HG03066 (cell line): ENCODE results near the gene PLAGL2.
"Not testable (repeated sequence)": the region's sequence is repeated elsewhere in the genome, so short reads cannot be mapped to it uniquely, and the experiment has no call there.

Experiments used
- ATAC-seq: cut with Tn5 transposase; IDR thresholded peaks from one replicate; pipeline ENCODE4 v1.9.1; 2021; ENCODE audit warnings: low read depth; ENCODE audit not compliant: unreplicated experiment

The PLAGL2 gene

DNA sequence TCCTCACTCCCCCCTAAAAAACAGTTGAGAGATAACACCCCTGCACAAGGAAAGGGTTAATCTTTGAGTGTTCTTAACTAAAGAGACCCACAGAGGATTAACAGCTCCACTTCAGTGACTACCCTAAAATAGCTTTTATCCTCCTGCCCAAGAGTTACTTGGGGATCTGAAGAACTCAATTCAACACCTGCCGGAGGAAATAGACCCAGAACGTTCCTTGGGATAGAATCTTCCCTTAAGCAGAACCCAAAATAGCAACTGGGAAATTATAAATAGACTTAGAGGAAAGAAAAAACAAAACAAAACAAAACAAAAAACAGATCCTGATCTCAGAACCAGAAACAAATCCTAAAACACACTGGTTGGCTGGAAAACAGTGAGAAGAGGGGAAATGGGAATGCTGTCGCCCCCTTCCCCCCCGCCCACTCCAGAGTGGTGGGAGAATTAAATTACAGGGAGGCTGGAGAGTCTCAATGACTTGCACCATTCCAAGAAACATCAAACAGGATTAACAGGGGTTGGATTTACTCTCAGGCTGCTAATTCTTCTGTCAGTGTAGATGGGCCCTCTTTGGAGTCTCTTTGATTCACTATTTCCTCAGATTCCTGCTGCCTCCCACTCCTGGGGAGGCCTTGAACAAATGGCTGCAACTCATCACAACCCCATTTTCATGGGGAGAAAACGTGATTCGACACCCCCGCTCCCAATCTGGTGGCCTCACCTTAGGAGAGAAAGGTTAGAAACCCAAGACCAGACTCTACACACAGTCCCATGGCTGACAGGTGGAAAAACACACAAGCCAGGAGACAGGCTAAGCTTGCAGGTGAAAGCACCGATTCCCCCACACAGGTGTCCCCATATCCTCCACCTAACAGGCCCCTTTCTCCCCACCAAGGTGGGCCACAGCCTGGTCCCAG, 1.4 kb downstream of the PLAGL2 start:
- ATAC-seq: no peak

DNA sequence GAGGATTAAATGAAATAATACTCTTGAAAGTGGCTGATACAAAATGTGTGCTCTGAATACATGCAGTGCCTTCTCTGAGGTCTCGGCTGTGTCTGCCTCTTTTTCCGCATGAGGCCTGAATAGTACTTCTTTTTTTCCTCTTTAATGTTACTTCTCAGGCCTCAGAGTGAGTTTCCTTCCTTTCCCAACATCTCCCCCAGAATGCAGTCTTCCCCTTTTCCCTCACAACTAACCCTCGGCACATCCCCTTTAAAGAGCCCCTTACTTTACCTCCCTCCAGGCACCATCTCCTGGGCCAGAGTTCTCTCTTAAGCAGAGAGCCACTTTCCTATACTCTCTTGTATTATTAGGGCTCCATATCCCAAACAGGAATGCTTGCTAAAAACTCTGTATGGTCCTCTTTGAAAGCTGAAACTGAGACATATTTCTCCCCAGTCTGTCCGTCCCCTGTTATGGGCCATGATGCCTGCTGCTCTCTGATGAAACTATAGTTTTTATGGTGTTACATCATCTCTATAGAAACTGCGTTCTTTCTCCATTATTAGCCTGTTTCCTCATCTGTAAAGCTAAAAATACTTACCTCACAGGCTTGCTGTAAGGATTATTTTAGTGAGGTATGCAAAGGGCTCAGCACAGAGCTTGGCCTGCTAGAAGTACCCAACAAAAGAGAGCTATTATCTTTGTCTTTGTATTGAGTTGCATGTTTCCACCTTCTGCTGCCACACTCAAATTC, 2.3 kb downstream of the PLAGL2 start:
- no peak for ATAC-seq

DNA sequence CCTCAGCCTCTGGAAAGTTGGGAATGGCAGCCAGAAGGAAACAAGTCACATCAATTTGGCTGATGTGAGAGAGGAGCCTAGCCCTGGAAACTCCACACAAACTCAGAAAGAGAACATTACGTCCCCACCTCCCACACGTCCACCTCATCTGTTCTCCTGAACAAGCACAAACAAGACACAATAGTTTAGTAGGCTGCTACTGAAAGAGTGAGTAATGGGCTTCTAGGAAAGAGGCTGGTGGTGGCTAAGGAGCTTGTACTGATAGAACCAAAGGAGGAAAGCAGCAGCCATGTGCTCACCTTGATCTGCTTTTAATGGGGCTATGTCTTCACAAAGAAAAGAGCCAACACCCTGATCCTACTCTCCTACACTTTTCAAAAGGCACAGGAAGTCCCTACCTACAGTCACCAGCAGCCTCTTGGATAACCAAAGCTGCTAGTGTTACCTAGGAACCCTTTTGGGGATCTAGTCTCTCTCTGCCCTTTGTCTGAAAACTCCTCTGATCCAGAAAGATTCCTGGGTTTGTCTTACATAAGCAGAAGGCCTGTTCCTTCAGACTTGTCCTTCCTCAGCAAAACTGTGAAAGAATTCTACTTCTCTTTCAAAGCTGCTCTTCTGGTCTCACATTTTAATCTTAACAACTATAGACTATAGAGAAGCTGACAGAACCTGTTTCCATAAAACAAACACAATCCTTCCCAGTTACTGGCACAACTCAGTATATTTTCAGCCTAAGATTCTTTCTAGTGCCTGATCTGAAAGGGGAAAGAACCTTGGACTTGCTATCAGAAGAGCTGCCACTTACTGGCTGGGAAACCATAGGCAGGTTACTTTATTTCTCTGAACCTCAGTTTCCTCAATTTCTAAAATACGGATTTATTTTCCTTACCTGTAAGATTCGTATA, 3.1 kb downstream of the PLAGL2 start:
- ATAC-seq: no peak

DNA sequence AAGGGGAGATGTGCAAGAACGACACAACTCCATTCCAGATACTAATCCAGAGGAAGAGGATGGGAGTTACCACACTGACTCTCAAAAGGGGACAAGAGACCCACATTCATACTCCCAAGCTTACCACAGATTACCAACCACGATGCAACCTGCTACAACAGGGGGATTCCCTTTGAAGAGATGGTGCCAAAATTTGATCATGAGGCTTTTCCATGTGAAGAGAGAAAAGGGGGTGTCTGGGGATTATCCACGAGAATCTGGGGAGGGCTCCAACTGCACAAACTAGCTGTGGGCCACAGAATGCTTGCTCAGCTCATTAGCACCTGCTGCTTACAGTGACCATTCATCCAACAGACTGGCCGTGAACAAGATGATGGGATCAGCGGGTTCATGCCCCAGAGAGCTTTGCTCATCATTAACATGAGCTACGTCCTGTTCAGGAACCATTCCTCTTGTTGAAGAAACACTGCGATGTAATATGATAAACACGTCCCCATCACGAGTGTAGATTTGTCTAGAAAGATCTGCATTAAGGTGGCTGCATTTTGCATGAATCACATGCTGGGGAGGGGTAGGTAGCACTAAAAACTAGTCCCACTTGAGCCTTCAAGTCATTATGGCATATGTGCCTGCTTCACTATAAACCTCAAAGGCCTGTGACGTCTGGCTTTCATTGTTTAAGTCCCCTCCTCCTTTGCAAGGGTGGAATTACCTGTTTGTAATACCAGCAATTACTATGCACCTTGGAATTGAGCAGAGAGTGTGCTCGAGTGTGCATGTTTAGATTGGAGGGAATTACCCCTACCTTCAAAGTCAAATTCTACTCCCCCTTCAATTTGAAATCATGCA, 4.0 kb downstream of the PLAGL2 start:
- no peak for ATAC-seq

DNA sequence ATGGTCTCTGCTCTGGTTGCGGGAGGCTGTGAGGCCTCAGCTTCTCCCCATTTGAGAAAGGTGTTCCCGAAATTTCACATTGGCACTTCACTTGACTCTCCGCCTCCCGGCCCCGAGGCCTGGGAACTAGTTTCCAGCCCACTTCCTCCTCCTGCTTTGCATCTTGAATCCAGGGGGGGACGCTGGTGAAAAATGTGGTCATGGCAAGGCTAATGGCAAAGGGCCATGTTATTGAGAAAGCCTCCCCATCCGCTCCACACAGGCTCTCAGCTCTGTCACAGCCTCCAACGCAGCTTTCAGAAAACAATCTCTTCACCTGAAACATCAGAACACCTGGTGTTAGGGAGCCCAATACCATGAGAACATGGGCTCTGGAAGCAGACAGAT, 5.6 kb downstream of the PLAGL2 start:
- ATAC-seq: no peak

DNA sequence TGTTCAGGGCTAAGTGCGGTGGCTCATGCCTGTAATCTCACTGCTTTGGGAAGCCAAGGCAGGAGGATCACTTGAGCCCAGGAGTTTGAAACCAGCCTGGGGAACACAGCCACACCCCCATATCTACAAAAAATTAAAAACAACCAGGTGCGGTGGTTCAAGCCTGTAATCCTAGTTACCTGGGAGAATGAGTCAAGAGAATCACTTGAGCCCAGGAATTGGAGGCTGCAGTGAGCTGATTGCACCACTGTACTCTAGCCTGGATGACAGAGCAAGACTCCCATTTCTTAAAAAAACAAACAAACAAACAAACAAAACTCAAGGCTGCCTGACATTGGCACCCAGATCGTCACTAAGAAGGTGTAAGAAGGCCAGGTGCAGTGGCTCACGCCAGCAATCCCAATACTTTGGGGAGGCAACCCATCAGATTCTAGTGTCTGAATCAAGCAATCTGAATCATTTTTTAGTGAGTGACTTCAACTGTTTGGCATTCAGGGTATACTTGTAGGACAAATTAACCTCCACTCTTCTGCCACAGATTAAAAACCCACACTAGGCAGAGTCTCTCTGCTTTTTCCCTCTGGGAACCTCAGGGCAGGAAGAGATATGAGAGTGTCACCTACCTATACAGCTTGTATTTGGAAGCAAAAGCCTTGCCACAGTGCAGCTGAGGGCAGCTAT, 6.1 kb downstream of the PLAGL2 start:
- no peak for ATAC-seq

DNA sequence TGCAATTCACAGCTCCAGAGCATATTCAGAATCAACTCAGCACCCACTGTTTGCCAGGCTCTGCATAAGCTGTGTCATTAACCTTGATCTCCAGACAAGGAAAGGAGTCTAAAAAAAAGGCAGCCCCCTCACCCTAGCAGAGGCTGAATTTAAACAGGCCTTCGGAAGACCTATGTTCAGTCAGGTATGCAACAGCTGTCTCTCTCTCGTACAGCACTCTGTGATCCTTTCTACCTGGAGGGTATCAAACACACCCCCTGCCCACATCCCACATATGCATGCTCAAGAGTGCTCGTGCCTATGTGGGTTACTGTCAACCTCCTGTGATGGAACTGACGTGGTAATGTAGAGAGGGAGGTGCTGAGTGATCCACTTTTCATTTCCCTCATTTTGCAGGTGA, 8.5 kb downstream of the PLAGL2 start:
- ATAC-seq: no peak

DNA sequence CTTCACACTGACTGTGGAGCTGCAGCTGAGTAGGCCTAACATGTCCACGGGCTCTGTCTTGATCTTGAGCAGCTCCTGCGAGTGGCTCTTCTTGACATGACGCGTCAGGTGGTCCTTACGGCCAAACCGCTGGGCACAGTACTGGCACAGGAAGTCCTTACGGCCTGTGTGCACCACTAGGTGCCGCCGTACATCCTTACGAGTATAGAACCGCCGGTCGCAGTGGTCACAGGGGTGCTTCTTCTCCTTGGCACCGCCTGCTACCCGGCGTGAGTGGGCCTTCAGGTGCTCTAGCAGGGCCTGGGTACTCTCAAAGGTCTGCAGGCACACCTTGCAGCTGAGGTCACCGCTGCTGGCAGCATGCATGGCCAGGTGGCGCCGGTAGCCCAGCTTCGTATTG, 10.4 kb downstream of the PLAGL2 start:
- not testable (repeated sequence) for ATAC-seq

DNA sequence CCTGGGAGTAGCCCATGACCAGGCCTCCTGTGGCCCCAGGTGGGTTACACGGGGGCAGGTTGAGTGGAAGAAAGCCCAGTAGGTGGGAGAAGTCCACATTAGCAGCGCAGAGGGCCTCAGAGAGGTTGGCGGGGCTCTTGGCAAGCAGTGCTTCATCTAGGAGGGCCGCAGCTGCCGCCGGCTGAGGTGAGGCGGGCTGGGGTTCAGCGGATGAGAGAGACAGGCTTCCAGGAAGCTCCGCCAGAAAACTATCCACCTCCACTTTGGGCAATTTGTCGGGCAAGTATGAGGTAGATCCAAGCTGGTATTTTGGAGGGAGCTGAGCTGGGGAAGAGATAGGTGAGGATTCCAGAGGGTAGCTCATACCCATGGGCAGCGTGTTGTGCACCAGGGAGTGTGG, 10.9 kb downstream of the PLAGL2 start:
- not testable (repeated sequence) for ATAC-seq

DNA sequence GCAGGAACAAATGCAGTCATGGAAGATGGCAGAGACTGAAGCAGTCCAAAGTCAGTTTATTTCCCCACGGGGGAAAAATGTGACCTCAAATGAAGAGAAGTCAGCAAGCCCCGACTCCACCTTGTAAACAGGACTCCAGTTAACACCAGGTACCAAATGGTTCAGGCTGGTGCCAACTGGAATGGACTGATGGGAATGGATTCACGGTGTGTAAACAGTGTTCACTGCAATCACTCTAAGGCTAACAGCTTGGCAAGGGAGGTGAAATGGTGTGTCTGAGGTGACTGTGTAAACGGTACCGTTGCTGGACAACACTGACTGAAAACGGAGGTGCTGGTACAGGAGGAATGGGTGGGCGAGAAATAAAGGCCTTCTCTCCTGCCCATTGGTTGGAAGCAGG, 12.0 kb downstream of the PLAGL2 start:
- ATAC-seq: no peak

DNA sequence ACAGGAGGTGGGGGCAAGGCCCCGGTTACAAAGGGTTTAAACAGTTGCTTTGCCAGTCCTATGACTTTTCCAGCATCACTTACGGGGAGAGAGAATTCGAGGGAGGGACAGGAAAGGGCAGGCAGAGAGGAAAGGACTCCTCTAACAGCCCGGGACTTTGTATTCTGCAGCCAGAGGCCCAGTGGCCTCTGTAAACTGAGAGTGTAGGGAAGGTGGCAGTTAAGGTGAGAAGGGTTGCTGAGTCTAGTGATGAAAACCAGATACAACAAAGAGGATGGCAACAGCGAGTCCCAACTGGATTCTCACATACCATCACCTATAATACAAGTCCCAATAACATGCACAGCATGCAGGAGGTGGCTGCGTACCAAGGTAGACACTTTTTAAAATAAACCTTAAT, 13.5 kb downstream of the PLAGL2 start:
- ATAC-seq: no peak

DNA sequence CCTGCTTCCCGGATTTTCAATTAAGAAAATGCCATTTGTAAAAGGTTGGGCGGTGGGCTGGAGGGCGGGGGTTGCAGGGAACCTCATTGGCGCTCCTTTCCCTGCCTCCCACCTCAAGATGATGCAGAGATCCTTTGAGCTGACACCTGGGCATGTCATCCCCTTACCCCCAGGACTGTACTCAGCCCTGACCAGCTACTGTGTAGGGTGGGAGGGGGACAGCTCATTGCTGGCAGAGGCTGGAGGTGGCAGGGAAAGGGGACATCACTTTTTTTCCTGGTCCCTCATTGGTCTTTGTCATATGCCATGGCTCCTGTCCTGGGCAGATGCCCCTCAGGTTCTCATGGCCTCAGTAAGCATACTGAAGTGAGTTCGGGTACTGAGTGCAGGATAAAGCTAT, 14.2 kb downstream of the PLAGL2 start:
- ATAC-seq: not testable (repeated sequence)

DNA sequence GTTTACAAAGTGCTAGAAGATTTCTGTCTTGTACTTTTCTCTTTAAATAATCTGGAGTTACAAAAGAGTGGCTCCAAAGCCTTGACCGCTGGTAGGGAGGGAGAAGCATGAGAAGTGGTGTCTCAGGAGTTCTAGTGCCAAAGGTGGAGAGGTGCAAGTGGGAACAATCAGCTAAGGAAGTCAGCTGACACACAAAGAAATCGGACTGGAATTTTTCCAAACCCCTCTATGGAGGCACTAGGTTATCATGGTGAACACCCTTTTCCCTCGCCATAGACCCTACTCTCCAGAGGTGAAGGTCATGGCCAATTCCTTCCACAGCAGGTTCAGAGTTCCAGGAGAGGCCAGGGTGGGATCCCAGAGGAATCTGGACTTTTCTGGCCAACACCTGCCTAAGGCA, 14.8 kb downstream of the PLAGL2 start:
- no peak for ATAC-seq

DNA sequence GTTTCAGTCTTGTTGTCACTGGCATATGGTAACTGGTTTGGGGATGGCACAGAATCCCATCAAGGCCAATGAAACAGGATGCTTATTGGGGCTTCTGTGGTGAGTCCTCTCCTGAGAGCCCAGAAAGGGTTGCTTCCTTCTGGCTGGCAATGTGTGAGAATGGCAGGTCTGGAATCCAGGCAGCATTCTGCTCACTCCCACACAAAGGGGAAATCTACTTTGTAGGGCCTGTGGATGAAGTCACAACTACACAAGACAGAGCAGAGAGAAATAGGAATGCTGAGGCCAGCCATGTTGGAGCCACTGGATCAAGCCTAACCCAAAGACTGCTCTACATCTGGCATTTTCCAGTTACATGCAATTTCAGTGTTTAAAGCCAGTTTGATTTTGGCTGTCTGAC, 15.7 kb downstream of the PLAGL2 start:
- no peak for ATAC-seq

DNA sequence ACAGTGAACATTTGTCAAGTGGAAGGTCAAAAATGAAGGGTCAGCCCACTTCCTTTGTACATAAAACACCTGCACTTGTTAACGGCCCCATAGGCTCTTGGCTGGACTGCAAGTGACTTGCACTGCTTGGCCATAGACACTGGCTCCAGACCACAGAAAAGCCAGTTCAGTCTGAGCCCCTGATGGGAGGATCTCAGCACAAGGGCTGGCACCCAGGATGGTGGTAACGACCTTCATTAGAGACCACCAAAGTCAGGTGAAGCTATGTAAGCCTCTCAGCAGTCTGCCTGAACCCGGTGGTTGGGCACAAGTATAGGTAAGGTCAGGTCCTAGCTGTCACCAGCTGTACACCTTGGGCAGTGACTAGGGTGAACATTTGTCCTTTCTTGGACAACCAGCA, 16.1 kb downstream of the PLAGL2 start:
- ATAC-seq: no peak

DNA sequence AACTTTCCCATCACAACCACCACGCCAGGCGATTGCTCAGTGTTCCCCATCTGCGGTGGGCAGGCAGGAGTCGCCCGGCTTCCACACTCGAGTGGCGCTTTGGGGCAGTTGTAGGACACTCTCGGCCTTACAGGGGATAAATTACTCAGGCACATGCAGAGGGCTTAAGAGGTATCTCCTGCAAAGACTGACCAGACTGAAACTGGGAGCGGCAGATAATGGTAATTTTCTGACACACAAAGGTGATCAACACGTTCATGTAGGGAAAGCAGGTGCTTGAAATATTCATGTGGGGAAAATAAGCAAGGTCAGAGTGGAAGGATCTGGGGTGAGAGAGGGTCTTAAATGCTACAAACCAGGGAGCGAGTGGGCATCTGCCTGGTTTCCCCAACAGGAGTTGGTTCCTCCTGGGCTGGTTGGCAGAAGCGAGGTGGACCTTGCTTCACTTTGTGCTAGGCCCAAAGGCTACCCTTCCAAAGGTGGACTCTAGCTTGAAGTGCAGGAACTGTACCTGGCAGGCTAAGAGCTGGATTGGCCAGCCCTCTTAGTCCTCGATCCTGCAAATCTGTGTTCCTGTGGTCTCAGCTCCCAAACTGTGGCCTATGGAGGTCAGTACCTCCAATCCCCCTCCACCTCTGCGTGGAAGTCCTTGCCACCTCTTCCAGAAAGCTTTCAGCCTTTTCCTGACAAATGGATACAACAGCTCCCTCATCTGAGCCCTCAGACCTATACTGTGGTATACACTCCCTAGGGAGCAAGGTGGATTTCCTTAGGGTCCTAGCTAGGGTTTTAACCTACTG, 16.7 kb downstream of the PLAGL2 start:
- no peak for ATAC-seq

DNA sequence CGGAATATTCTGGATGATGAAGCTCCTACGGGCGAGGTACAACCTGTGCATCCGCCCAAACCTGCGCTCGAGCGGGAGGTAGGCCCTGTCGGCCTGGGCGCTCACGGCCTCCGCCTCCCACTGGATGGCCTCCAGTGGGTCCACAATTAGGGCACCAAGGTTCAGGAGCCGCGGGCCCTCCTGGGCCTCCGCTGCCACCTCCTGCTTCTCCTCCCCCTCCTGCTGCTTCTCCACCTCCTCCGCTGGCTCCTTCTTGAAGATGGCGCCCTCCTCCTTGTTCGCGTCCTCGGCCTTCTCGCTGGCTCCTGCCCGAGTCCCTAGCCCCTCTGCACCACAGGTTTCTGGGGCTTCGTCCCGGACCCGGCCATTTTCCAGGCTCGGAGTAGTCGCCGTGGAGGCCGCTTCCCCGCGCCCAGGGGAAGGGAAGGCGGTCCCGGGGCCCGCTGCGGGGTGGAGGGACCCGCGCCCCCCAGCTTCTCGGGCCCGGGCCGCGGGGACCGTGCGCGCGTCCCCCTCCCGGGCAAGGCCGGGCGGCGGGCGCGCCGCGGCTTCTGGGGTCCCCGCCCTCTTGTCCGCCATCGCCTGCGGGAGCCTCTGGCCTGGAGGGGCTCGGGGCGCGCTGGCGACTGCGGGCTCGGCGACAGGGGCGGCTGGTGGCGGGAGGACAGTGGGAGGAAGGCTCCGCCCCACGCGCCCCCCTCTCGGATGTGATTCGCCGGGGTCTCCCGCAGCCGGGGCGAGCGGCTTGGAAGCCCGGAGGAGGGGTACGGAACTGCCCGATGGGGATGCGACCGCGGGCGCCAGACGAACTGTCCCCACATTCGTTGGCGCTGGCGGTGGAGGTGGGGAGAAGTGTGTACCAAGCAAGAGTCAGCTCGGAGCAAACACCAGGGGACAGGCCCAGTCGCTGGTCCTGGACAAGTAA, 17.6 kb downstream of the PLAGL2 start:
- no peak for ATAC-seq

DNA sequence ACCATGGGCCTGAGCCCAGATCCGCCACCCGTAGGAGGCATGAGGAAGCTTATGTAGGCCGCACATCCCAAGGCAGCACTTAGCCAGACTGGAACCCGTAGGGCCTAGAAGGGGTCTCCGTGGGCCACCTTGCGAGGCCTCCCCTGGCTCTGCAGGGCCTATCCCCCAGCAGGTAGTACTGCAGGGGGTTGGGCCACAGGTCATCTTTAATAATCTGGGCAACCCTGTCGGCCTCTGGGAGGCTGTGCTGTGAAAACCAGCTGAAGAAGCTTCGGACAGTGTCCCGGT, 18.5 kb downstream of the PLAGL2 start:
- no peak for ATAC-seq
